GM12878 (cell line): ENCODE data around the gene DNAH8. TPM values are rescaled to one million over a fixed set of nuclear protein-coding genes. Genes with fewer than 3 reads are reported as not detected.

Source experiments
- ATAC-seq: fragments of 200-7000 bp; cut with Tn5 transposase; 3 replicates; pipeline ENCODE4 v1.9.1; 2020; ENCODE audit warnings: mild to moderate bottlenecking, moderate library complexity
- BruUV-seq: library from RNA; stranded (reverse); fragments of 400-500 nt; replicated peaks from 2 replicates; lab custom pipeline; 2021; lab: Mats Ljungman, UMichigan
- CTCF ChIA-PET: fragments of 300-600 bp; sonication (Branson Sonifier 250); formaldehyde crosslinking; extraction: SDS; loops from one replicate; lab custom pipeline; 2021; ENCODE audit warnings: inconsistent platforms; lab: Yijun Ruan, JAX
- POLR2A ChIA-PET: fragments of 350-600 bp; formaldehyde crosslinking; extraction: SDS; loops from one replicate; lab custom pipeline; 2021; ENCODE audit warnings: inconsistent platforms; lab: Charles Lee
- RAD21 ChIA-PET: fragments of 300-600 bp; sonication (Branson Sonifier 250); formaldehyde crosslinking; loops from one replicate; lab custom pipeline; 2023; ENCODE audit warnings: antibody characterized with exemption; ENCODE audit not compliant: unreplicated experiment; lab: Charles Lee
- SMC1A ChIA-PET: fragments of 300-600 bp; sonication (Branson Sonifier 250); formaldehyde crosslinking; loops from one replicate; lab custom pipeline; 2023; ENCODE audit not compliant: unreplicated experiment, uncharacterized antibody; lab: Charles Lee
- DNase-seq: peaks from one replicate; pipeline ENCODE4 v3.0.0-alpha.2; 2011; ENCODE audit warnings: low read depth, low spot score
- FAIRE-seq: peaks from 3 replicates; lab custom pipeline; 2011; peaks lifted over from hg19 to GRCh38; lab: Jason Lieb, UNC
- H2AFZ ChIP-seq: 2 replicates; pipeline ENCODE4 v1.6.0; 2011; ENCODE audit warnings: low read depth, low read length, control low read depth; ENCODE audit not compliant: control insufficient read depth
- H3K27ac ChIP-seq: 2 replicates; pipeline ENCODE4 v1.5.1; 2011; ENCODE audit warnings: control low read depth; ENCODE audit not compliant: control insufficient read depth, insufficient read depth
- H3K27me3 ChIP-seq, 2 experiments: replicated peaks in 1 of 2; 2 replicates each; pipeline versions ENCODE4 v1.6.0 to v1.6.1; 2011; ENCODE audit warnings: low read length in 1 of 2; ENCODE audit not compliant: control insufficient read depth in 2 of 2, insufficient read depth in 2 of 2
- H3K36me3 ChIP-seq, 2 experiments: 2 replicates each; pipeline ENCODE4 v1.5.1; 2011; ENCODE audit warnings: low read length in 1 of 2; ENCODE audit not compliant: control insufficient read depth in 2 of 2, insufficient read depth in 2 of 2
- H3K4me1 ChIP-seq: 2 replicates; pipeline ENCODE4 v1.6.1; 2011; ENCODE audit warnings: mild to moderate bottlenecking, low read length, moderate library complexity, mixed read lengths; ENCODE audit not compliant: control insufficient read depth, insufficient read depth
- H3K4me2 ChIP-seq: 2 replicates; pipeline ENCODE4 v1.6.0; 2011; ENCODE audit warnings: control low read depth; ENCODE audit not compliant: control insufficient read depth, insufficient read depth
- H3K4me3 ChIP-seq: fragments of 200-600 bp; sonication (generic); 2 replicates; pipeline ENCODE4 v1.5.1; 2016
- H3K79me2 ChIP-seq: 2 replicates; pipeline ENCODE4 v1.6.0; 2011; ENCODE audit warnings: low read length; ENCODE audit not compliant: control insufficient read depth, insufficient read depth
- H3K9ac ChIP-seq: 2 replicates; pipeline ENCODE4 v1.8.0; 2011; ENCODE audit warnings: low read length, control low read depth, mixed read lengths; ENCODE audit not compliant: control insufficient read depth, insufficient read depth
- H3K9me3 ChIP-seq: replicated peaks from 3 replicates; pipeline ENCODE4 v1.5.1; 2011; ENCODE audit warnings: mild to moderate bottlenecking, low read length; ENCODE audit not compliant: control insufficient read depth, insufficient read depth
- H4K20me1 ChIP-seq: 2 replicates; pipeline ENCODE4 v1.6.0; 2011; ENCODE audit not compliant: control insufficient read depth, insufficient read depth
- ASH2L ChIP-seq: fragments of 300-600, 200-600 bp; sonication (generic); IDR thresholded peaks from 2 replicates; pipeline ENCODE4 v1.6.1; 2017; ENCODE audit warnings: low read depth, mild to moderate bottlenecking, borderline replicate concordance
- ATF7 ChIP-seq: fragments of 450-650 bp; IDR thresholded peaks from 2 replicates; pipeline ENCODE4 v1.6.1; 2016; ENCODE audit warnings: low read depth, mild to moderate bottlenecking
- GATAD2B ChIP-seq: fragments of 450-650 bp; conservative IDR thresholded peaks from 2 replicates; pipeline ENCODE4 v1.6.1; 2017; ENCODE audit warnings: low read depth, mild to moderate bottlenecking, moderate library complexity
- NBN ChIP-seq: fragments of 450-650 bp; IDR thresholded peaks from 2 replicates; pipeline ENCODE4 v1.6.1; 2016
- TAF1 ChIP-seq: IDR thresholded peaks from 2 replicates; pipeline ENCODE4 v1.6.1; 2011; ENCODE audit warnings: mild to moderate bottlenecking, low read depth, low read length, borderline replicate concordance
- ZBTB40 ChIP-seq: fragments of 450-650 bp; IDR thresholded peaks from 2 replicates; pipeline ENCODE4 v1.6.1; 2016; ENCODE audit warnings: mild to moderate bottlenecking, moderate library complexity, borderline replicate concordance
- WGBS: methylation state at CpG from one replicate; pipeline ENCODE4 v1.1.6; 2016; ENCODE audit warnings: low lambda C conversion rate; ENCODE audit not compliant: insufficient replicate concordance, insufficient coverage; ENCODE audit errors: missing lambda C conversion rate; 5-methylcytosine and 5-hydroxymethylcytosine counted together
- in situ Hi-C: fragments of 300-500 bp; cut with MboI; formaldehyde crosslinking; loops from 9 replicates; pipeline ENCODE4 v1.14.3; 2018; ENCODE audit warnings: mixed read lengths
- intact Hi-C: fragments of 100-400 bp; cut with micrococcal nuclease; formaldehyde crosslinking; loops from one replicate; pipeline ENCODE4 v1.14.2; 2022; ENCODE audit not compliant: unreplicated experiment
- polyA plus RNA-seq, 11 experiments: library from polyadenylated mRNA; depleted of rRNA in 4 of 11; unstranded in 6 of 11; stranded (reverse) in 5 of 11; fragments of >200 nt; fragmentation: Nextera tagmentation in 4 of 11; fragmentation: Illumina TruSeq in 1 of 11; extraction: Ambion mirVana in 4 of 11; extraction: Trizol in 1 of 11; gene quantifications; 1 replicate in 1 of 11; 2 replicates in 10 of 11; pipeline versions ENCODE4 v1.2.1 to v1.2.3, GENCODE V29; 2011 to 2016; ENCODE audit warnings: inconsistent platforms in 2 of 11, missing spikeins in 2 of 11, low read depth in 1 of 11
- total RNA-seq, 4 experiments: library from RNA; depleted of rRNA in 3 of 4; stranded (reverse); fragments of >200 nt in 3 of 4; fragmentation: Illumina TruSeq in 1 of 4; extraction: Trizol in 1 of 4; gene quantifications; 2 replicates each; pipeline versions ENCODE4 v1.2.1 to v1.2.3, GENCODE V29; 2013 to 2021
- TF ChIP-seq, protein P1 (sequence below): fragments of 450-650 bp; conservative IDR thresholded peaks from 2 replicates; pipeline ENCODE4 v1.6.1; 2017; ENCODE audit warnings: mild to moderate bottlenecking, moderate library complexity
- TF ChIP-seq, protein P2 (sequence below): IDR thresholded peaks from 2 replicates; pipeline ENCODE4 v1.6.1; 2011; ENCODE audit warnings: borderline replicate concordance, low read depth, mild to moderate bottlenecking, moderate library complexity, mixed read lengths, low read length; ENCODE audit not compliant: insufficient read depth; ENCODE audit errors: extremely low read length
- TF ChIP-seq, protein P3 (sequence below): IDR thresholded peaks from 2 replicates; pipeline ENCODE4 v1.6.1; 2011; ENCODE audit warnings: mild to moderate bottlenecking, low read depth, low read length, moderate library complexity; ENCODE audit not compliant: insufficient replicate concordance

The DNAH8 gene
- total and polyA plus RNA-seq, 10 of the 15 experiments (the other 5 are each of a cell fraction or from before 2014, with no cell fraction given) = 0.02 to 0.34 (median 0.10) TPM; not detected in 3

GRCh38 chr6:38847497-38847896 is 132.4 kb downstream of the DNAH8 start:
- POLR2A ChIA-PET = no interaction called here
- TF ChIP-seq, protein P1, sequence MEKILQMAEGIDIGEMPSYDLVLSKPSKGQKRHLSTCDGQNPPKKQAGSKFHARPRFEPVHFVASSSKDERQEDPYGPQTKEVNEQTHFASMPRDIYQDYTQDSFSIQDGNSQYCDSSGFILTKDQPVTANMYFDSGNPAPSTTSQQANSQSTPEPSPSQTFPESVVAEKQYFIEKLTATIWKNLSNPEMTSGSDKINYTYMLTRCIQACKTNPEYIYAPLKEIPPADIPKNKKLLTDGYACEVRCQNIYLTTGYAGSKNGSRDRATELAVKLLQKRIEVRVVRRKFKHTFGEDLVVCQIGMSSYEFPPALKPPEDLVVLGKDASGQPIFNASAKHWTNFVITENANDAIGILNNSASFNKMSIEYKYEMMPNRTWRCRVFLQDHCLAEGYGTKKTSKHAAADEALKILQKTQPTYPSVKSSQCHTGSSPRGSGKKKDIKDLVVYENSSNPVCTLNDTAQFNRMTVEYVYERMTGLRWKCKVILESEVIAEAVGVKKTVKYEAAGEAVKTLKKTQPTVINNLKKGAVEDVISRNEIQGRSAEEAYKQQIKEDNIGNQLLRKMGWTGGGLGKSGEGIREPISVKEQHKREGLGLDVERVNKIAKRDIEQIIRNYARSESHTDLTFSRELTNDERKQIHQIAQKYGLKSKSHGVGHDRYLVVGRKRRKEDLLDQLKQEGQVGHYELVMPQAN = no peak
- no peak for TF ChIP-seq ATF7
- TF ChIP-seq GATAD2B = no peak
- no peak for TF ChIP-seq TAF1
- TF ChIP-seq, protein P2, sequence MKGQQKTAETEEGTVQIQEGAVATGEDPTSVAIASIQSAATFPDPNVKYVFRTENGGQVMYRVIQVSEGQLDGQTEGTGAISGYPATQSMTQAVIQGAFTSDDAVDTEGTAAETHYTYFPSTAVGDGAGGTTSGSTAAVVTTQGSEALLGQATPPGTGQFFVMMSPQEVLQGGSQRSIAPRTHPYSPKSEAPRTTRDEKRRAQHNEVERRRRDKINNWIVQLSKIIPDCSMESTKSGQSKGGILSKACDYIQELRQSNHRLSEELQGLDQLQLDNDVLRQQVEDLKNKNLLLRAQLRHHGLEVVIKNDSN = no peak
- no peak for TF ChIP-seq ASH2L
- TF ChIP-seq, protein P3, sequence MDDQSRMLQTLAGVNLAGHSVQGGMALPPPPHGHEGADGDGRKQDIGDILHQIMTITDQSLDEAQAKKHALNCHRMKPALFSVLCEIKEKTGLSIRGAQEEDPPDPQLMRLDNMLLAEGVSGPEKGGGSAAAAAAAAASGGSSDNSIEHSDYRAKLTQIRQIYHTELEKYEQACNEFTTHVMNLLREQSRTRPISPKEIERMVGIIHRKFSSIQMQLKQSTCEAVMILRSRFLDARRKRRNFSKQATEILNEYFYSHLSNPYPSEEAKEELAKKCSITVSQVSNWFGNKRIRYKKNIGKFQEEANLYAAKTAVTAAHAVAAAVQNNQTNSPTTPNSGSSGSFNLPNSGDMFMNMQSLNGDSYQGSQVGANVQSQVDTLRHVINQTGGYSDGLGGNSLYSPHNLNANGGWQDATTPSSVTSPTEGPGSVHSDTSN = no peak
- no peak for TF ChIP-seq NBN
- TF ChIP-seq ZBTB40 = no peak

More at GRCh38 chr6:38847497-38847896, 132.4 kb downstream of the DNAH8 start:
- no peaks in the 10 kb centered on the region for H3K36me3 ChIP-seq
- H4K20me1 ChIP-seq = no peaks in the 10 kb centered on the region
- no peaks in the 10 kb centered on the region for H3K4me1 ChIP-seq
- no peak for FAIRE-seq
- H3K9me3 ChIP-seq = no peaks in the 10 kb centered on the region
- ChIA-PET SMC1A (no interaction called here), RAD21 (no interaction called here), CTCF (interaction anchor here (1.6 kb wide), 1 partner anchor 17 kb away, joined by 3 read pairs; no protein-coding TSS in a partner anchor)
- intact Hi-C loops (no loop called here), in situ Hi-C loops (no loop called here)
- H3K27me3 ChIP-seq = no peaks in the 10 kb centered on the region
- H2AFZ ChIP-seq = no peak overlapping the region
- WGBS = 40% methylated on average over 2 of the region's 2 CpGs
- BruUV-seq = no TSS peak
- no peaks in the 10 kb centered on the region for H3K79me2 ChIP-seq
- H3K4me3 ChIP-seq = no peak overlapping the region
- no peak overlapping the region for H3K4me2 ChIP-seq
- no peak overlapping the region for H3K9ac ChIP-seq
- DNase-seq = no peak
- ATAC-seq = no peak
- no peak overlapping the region for H3K27ac ChIP-seq
